ENCODE data around the gene KLHL42. TPM values are rescaled to one million over a fixed set of nuclear protein-coding genes. Genes with fewer than 3 reads are reported as not detected.

KLHL42 gene
- total and polyA plus RNA-seq, 2 of the 8 experiments (the other 6 are each of a cell fraction or from before 2014, with no cell fraction given), result 13.6 to 21.6 TPM

DNA sequence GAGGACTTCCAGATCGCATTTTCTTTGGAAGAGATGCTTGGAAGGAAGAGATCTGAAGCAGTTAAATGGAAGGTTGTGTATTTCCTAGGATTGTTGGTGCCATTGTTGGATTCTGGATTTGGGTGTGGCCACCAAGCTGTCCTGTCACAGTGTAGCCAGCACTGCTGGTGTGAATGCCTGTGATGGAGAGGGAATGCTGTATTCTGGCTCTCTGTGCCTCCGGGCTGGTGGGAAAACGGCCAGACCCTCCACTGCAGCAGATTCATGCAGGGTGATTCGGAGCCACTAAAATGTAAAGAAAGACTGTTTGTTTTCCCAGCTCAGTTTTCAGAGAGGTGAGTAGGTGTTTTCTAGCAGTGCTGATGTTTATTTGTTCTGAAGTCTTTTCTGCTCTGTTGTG lies 30.7 kb downstream of the KLHL42 start:
- Histone ChIP-seq H3K27ac (ENCODE audit: low read depth, low read length) (no peak overlapping the region), H3K79me1 (ENCODE audit: low read depth, low read length) (no peaks in the 10 kb centered on the region), H4K91ac (replicated peaks; ENCODE audit: insufficient read length, low read length) (no peak overlapping the region), H3K4ac (replicated peaks; ENCODE audit: insufficient read length, low read depth, low read length) (no peak overlapping the region), H2BK120ac (replicated peaks; ENCODE audit: low read depth, low read length) (no peak overlapping the region), H3K23me2 (ENCODE audit: low read depth, low read length) (no peaks in the 10 kb centered on the region), H2BK20ac (ENCODE audit: low read length) (no peak overlapping the region), H3K79me2 (ENCODE audit: control insufficient read depth in 1 of 2, insufficient read depth in 2 of 2, low read length in 2 of 2) (no peaks in the 10 kb centered on the region), H2AFZ (ENCODE audit: low read length) (no peak overlapping the region), H3K4me1 (replicated peaks in 1 of 4; ENCODE audit: control insufficient read depth in 3 of 4, insufficient read depth in 4 of 4, low read length in 3 of 4) (no peaks in the 10 kb centered on the region), H3K14ac (ENCODE audit: insufficient read length) (no peak overlapping the region), H4K5ac (ENCODE audit: insufficient read length, low read depth, low read length) (no peak overlapping the region), H2AK5ac (ENCODE audit: low read depth, low read length) (no peak overlapping the region), H3K18ac (ENCODE audit: extremely low read depth, low read length) (no peak overlapping the region), H2BK5ac (ENCODE audit: low read depth, low read length) (no peak overlapping the region), H3K4me3 (ENCODE audit: extremely low read depth in 1 of 4, insufficient read depth in 2 of 4, low read depth in 3 of 4, low read length in 4 of 4) (no peak overlapping the region), H2BK12ac (ENCODE audit: low read depth, low read length) (no peak overlapping the region), H3K9me3 (ENCODE audit: insufficient read depth in 2 of 2, low read depth in 1 of 2, low read length in 1 of 2) (no peaks in the 10 kb centered on the region), H3K4me2 (ENCODE audit: insufficient read depth in 1 of 2, low read depth in 2 of 2, low read length in 2 of 2) (no peak overlapping the region), H3K9ac (replicated peaks in 1 of 4; ENCODE audit: extremely low read depth in 1 of 4, low read depth in 3 of 4, low read length in 3 of 4) (no peak overlapping the region), H4K20me1 (replicated peaks in 1 of 2; ENCODE audit: control insufficient read depth in 1 of 2, insufficient read depth in 2 of 2, low read length in 2 of 2) (no peaks in the 10 kb centered on the region), H3K56ac (replicated peaks; ENCODE audit: insufficient read length, low read depth, low read length) (no peak overlapping the region), H2BK15ac (ENCODE audit: low read length) (no peak overlapping the region), H4K8ac (ENCODE audit: extremely low read depth, insufficient read depth, low read length) (no peak overlapping the region), H3K36me3 (ENCODE audit: control insufficient read depth in 2 of 4, insufficient read depth in 4 of 4, low read length in 3 of 4) (no peaks in the 10 kb centered on the region), H3K27me3 (replicated peaks in 1 of 4; ENCODE audit: control insufficient read depth in 3 of 4, extremely low read depth in 1 of 4, insufficient read depth in 3 of 4, low read length in 3 of 4) (no peaks in the 10 kb centered on the region), H3K23ac (ENCODE audit: insufficient read length) (no peak overlapping the region)
- DNase-seq (ENCODE audit: low read depth in 1 of 2, low spot score in 2 of 2), result no peak
- FAIRE-seq, result no peak
- CTCF ChIA-PET (ENCODE audit: partially characterized antibody), result interaction anchor here (1.1 to 3.8 kb wide), 3 partner anchors 9 to 15 kb away, joined by 3 to 27 read pairs (median 3); no protein-coding TSS in a partner anchor
- no peak for TF ChIP-seq PHF8 (conservative IDR thresholded peaks at IDR 0.05; ENCODE audit: low read depth, low read length)
- TF ChIP-seq EGR1 (IDR thresholded peaks at IDR 0.05; ENCODE audit: borderline replicate concordance, low read depth, low read length), result no peak
- TF ChIP-seq TBP (IDR thresholded peaks at IDR 0.05; ENCODE audit: low read depth, low read length), result no peak
- TF ChIP-seq RNF2 (IDR thresholded peaks at IDR 0.05; ENCODE audit: borderline replicate concordance, low read depth, low read length, missing control alignments, poor library complexity, severe bottlenecking), result no peak
- no peak for TF ChIP-seq EZH2 (IDR thresholded peaks at IDR 0.05; ENCODE audit: low read depth, low read length, severe bottlenecking)
- POLR2A ChIA-PET (ENCODE audit: partially characterized antibody), result interaction anchor here (0.9 kb wide), 1 partner anchor 39 kb away, joined by 4 read pairs; no protein-coding TSS in a partner anchor
- WGBS, 2 experiments (ENCODE audit: extremely low coverage in 1 of 2, insufficient coverage in 1 of 2, insufficient read length in 1 of 2, insufficient replicate concordance in 2 of 2, low coverage in 1 of 2, low lambda C conversion rate in 2 of 2, missing lambda C conversion rate in 1 of 2), result 99% methylated on average over 4 of the region's 4 CpGs; no CpG with 5 or more reads in 1 of the 2 experiments

Data from H1 (cell line).